DOHH2 (cell line): Measurements from ENCODE around the gene ZNF316.

ENCODE experiments used
- EZH2phosphoT487 ChIP-seq: fragments of 200-600 bp; sonication (generic); IDR thresholded peaks from 2 replicates; pipeline ENCODE4 v1.6.1; 2017; ENCODE audit warnings: borderline replicate concordance, mild to moderate bottlenecking, antibody characterized with exemption, low read length, moderate library complexity, mixed read lengths
- TF ChIP-seq, protein P1 (sequence below): fragments of 200-600 bp; sonication (generic); IDR thresholded peaks from one replicate; pipeline ENCODE4 v1.5.1; 2014; ENCODE audit warnings: antibody characterized with exemption, mild to moderate bottlenecking, low read depth, low read length; ENCODE audit not compliant: poor library complexity, severe bottlenecking

DNA sequence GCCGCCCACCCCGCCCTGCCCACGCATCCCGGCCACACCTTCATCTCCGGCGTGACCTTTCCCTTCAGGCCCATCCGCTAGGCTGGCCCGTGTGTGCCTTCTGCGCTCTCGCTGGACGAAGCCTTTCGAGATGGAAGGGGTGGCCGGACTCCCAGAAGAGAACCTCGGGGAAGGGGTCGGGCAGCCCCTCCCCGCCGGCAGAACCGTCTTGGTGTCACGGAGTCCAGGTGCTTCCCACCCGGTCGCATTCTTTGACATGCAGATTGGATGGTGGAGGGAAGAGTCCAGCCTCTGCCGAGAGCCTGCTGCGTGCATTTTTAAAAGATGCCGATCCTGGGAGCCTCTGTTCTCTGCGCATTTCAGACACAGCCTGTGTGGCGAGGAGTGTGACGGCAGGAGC, 29.0 kb upstream of the ZNF316 start:
- TF ChIP-seq, protein P1, sequence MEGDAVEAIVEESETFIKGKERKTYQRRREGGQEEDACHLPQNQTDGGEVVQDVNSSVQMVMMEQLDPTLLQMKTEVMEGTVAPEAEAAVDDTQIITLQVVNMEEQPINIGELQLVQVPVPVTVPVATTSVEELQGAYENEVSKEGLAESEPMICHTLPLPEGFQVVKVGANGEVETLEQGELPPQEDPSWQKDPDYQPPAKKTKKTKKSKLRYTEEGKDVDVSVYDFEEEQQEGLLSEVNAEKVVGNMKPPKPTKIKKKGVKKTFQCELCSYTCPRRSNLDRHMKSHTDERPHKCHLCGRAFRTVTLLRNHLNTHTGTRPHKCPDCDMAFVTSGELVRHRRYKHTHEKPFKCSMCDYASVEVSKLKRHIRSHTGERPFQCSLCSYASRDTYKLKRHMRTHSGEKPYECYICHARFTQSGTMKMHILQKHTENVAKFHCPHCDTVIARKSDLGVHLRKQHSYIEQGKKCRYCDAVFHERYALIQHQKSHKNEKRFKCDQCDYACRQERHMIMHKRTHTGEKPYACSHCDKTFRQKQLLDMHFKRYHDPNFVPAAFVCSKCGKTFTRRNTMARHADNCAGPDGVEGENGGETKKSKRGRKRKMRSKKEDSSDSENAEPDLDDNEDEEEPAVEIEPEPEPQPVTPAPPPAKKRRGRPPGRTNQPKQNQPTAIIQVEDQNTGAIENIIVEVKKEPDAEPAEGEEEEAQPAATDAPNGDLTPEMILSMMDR, result no peak
- TF ChIP-seq EZH2phosphoT487, result no peak
